A673 (cell line): Measurements from ENCODE around the gene UBP1. TPM values are rescaled to one million over a fixed set of nuclear protein-coding genes. Genes with fewer than 3 reads are reported as not detected.
A peak's percentile ranks its signal among the peaks of the same experiment; 100 is the strongest.

Source experiments
- BruUV-seq: library from RNA; stranded (reverse); fragments of 400-500 nt; replicated peaks from 2 replicates; lab custom pipeline; 2021; lab: Mats Ljungman, UMichigan
- CTCF ChIA-PET: fragments of 300-600 bp; sonication (Branson Sonifier 250); formaldehyde crosslinking; loops from one replicate; lab custom pipeline; 2022; ENCODE audit warnings: antibody characterized with exemption; lab: Charles Lee
- POLR2A ChIA-PET: fragments of 300-600 bp; sonication (Branson Sonifier 250); formaldehyde crosslinking; loops from one replicate; lab custom pipeline; 2022; ENCODE audit warnings: antibody characterized with exemption; ENCODE audit not compliant: low non-redundant PET; lab: Charles Lee
- DNase-seq: peaks from one replicate; pipeline ENCODE4 v3.0.0-alpha.2; 2015; ENCODE audit warnings: low spot score
- H3K27ac ChIP-seq: fragments of 200-600 bp; sonication (generic); 2 replicates; pipeline ENCODE4 v1.5.1; 2016; ENCODE audit warnings: mixed run types, low read depth, mild to moderate bottlenecking, mixed read lengths, antibody characterized with exemption, low read length; ENCODE audit not compliant: poor library complexity, severe bottlenecking
- H3K27me3 ChIP-seq: fragments of 200-600 bp; sonication (generic); replicated peaks from 2 replicates; pipeline ENCODE4 v1.6.1; 2017; ENCODE audit warnings: mixed run types, low read depth, mild to moderate bottlenecking, mixed read lengths, antibody characterized with exemption, low read length; ENCODE audit not compliant: insufficient read depth, poor library complexity
- H3K36me3 ChIP-seq: fragments of 200-600 bp; sonication (generic); 2 replicates; pipeline ENCODE4 v1.6.1; 2016; ENCODE audit warnings: mixed run types, mild to moderate bottlenecking, mixed read lengths, antibody characterized with exemption, low read length; ENCODE audit not compliant: insufficient read depth, poor library complexity, severe bottlenecking
- H3K4me1 ChIP-seq: fragments of 200-600 bp; sonication (generic); 2 replicates; pipeline ENCODE4 v1.6.1; 2017; ENCODE audit warnings: mixed run types, mild to moderate bottlenecking, mixed read lengths, antibody characterized with exemption, low read length; ENCODE audit not compliant: insufficient read depth, poor library complexity, severe bottlenecking
- H3K4me3 ChIP-seq: fragments of 200-600 bp; sonication (generic); 2 replicates; pipeline ENCODE4 v1.5.1; 2016; ENCODE audit warnings: low read depth, mixed run types, mild to moderate bottlenecking, mixed read lengths, low read length; ENCODE audit not compliant: poor library complexity, severe bottlenecking
- H3K9me3 ChIP-seq: fragments of 200-600 bp; sonication (generic); 2 replicates; pipeline ENCODE4 v1.6.1; 2016; ENCODE audit warnings: mixed run types, low read depth, mild to moderate bottlenecking, mixed read lengths, antibody characterized with exemption, low read length; ENCODE audit not compliant: poor library complexity, severe bottlenecking
- CTCF ChIP-seq: fragments of 300-800, 200-600 bp; sonication (generic); conservative IDR thresholded peaks from 2 replicates; pipeline ENCODE4 v1.5.1; 2017; ENCODE audit warnings: low read depth, mild to moderate bottlenecking, antibody characterized with exemption, low read length, moderate library complexity, mixed read lengths
- EZH2 ChIP-seq: fragments of 200-600 bp; sonication (generic); IDR thresholded peaks from 2 replicates; pipeline ENCODE4 v1.6.1; 2017; ENCODE audit warnings: borderline replicate concordance, low read depth, mild to moderate bottlenecking, mixed read lengths, antibody characterized with exemption, low read length; ENCODE audit not compliant: poor library complexity, severe bottlenecking
- intact Hi-C: fragments of 100-400 bp; cut with micrococcal nuclease; formaldehyde crosslinking; loops from one replicate; pipeline ENCODE4 v1.10.0; 2022; ENCODE audit not compliant: unreplicated experiment
- total RNA-seq: library from RNA; stranded (reverse); gene quantifications from 2 replicates; pipeline ENCODE4 v1.2.3, GENCODE V29; 2021

The UBP1 gene
- total RNA-seq, 1 experiment from 2014 or later, result 59.4 TPM

GRCh38 chr3:33437556-33438283, 2.5 kb downstream of the UBP1 start:
- CTCF ChIA-PET, result no interaction called here

DNA sequence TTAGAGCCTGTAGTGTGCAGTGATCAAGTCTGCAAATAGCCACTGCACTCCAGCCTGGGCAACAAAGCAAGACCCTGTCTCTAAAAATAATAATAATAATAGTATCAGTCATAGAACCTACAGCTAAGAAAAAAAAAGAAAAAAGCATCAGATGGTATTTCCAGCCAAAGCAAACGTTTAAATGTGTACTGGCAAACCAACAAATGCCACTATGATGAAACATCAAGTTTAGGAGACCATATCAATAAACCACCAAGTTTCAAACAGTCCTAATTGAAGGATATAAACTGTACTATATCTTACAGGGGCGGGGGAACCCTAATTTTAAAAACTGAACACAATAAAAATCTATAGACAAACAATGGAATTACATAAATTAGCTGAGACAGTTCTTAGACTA, 6.4 kb downstream of the UBP1 start:
- POLR2A ChIA-PET, result no interaction called here
- Histone ChIP-seq H3K27me3 (no peaks in the 10 kb centered on the region), H3K27ac (no peak overlapping the region), H3K4me3 (no peak overlapping the region), H3K4me1 (peaks cover 21% of the 10 kb centered on the region), H3K36me3 (no peaks in the 10 kb centered on the region), H3K9me3 (no peaks in the 10 kb centered on the region)
- DNase-seq, result no peak
- CTCF ChIA-PET, result no interaction called here
- BruUV-seq, result no TSS peak
- TF ChIP-seq CTCF (no peak), EZH2 (no peak)
- intact Hi-C loops, result no loop called here

More at GRCh38 chr3:33437556-33438283, 2.5 kb downstream of the UBP1 start:
- intact Hi-C loops, result no loop called here
- Histone ChIP-seq H3K27me3 (no peaks in the 10 kb centered on the region), H3K4me1 (peaks cover 20% of the 10 kb centered on the region), H3K36me3 (no peaks in the 10 kb centered on the region), H3K27ac (peak overlapping the region; percentile 93), H3K4me3 (peak overlapping the region; percentile 63), H3K9me3 (no peaks in the 10 kb centered on the region)
- POLR2A ChIA-PET, result no interaction called here
- no TSS peak for BruUV-seq
- DNase-seq, result peak; percentile 19
- no peak for TF ChIP-seq CTCF
- no peak for TF ChIP-seq EZH2

DNA sequence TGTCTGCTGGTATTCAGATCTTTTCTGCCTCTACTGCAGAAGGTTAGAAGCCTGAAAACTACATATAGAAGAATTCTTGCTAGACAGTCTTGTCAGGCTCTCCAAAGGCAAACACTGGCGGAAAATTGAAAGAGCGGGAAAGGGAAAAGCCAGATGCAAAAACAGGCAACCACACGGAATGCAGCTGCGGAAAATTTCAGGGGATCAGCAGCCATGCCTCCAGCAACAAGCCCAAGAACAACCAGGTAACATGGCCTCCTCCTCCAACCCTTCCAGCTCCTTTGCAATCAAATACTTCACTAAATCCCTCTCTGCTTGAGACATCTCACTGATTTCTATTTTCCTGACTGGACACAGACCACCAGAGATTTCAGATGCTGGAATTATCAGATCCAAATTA, 9.6 kb downstream of the UBP1 start:
- no peak overlapping the region for H3K4me3 ChIP-seq
- no peaks in the 10 kb centered on the region for H3K9me3 ChIP-seq
- no peak for DNase-seq
- no peak for TF ChIP-seq CTCF
- TF ChIP-seq EZH2, result no peak
- intact Hi-C loops, result no loop called here
- no TSS peak for BruUV-seq
- ChIA-PET POLR2A (no interaction called here), CTCF (no interaction called here)
- peaks cover 37% of the 10 kb centered on the region for H3K4me1 ChIP-seq
- no peaks in the 10 kb centered on the region for H3K36me3 ChIP-seq
- H3K27ac ChIP-seq, result no peak overlapping the region
- H3K27me3 ChIP-seq, result no peaks in the 10 kb centered on the region
